SK-N-SH (cell line): ENCODE data around the gene CNRIP1.

Source experiments
- CTCF ChIP-seq: fragments of 200-600 bp; sonication (generic); IDR thresholded peaks from 2 replicates; pipeline ENCODE4 v1.6.1; 2017; ENCODE audit warnings: antibody characterized with exemption, mild to moderate bottlenecking, moderate library complexity
- EP300 ChIP-seq, 2 experiments: IDR thresholded peaks; 2 replicates each; pipeline versions ENCODE4 v1.4.0 to v1.6.1; 2012; ENCODE audit warnings: borderline replicate concordance in 1 of 2, low read depth in 1 of 2, low read length in 1 of 2
- EZH2phosphoT487 ChIP-seq: fragments of 200-600 bp; sonication (generic); IDR thresholded peaks from 2 replicates; pipeline ENCODE4 v1.6.1; 2017; ENCODE audit warnings: low read depth, mixed run types, mild to moderate bottlenecking, antibody characterized with exemption, moderate library complexity, borderline replicate concordance
- FOXJ3 ChIP-seq: sonication (generic); formaldehyde crosslinking; IDR thresholded peaks from 2 replicates; pipeline ENCODE4 v1.5.1; 2020; ENCODE audit warnings: mild to moderate bottlenecking, missing genetic modification reagents
- JUND ChIP-seq: IDR thresholded peaks from 2 replicates; pipeline ENCODE4 v1.4.0; 2012
- MAX ChIP-seq: IDR thresholded peaks from 2 replicates; pipeline ENCODE4 v1.4.0; 2012; ENCODE audit warnings: low read depth
- NRF1 ChIP-seq: IDR thresholded peaks from 2 replicates; pipeline ENCODE4 v1.6.1; 2012; ENCODE audit warnings: low read depth, mild to moderate bottlenecking, low read length
- PBX3 ChIP-seq: IDR thresholded peaks from 2 replicates; pipeline ENCODE4; 2012
- POLR2AphosphoS5 ChIP-seq: IDR thresholded peaks from 2 replicates; pipeline ENCODE4 v1.6.1; 2012; ENCODE audit warnings: low read depth, low read length
- RAD21 ChIP-seq: IDR thresholded peaks from 2 replicates; pipeline ENCODE4 v1.6.1; 2012; ENCODE audit warnings: mild to moderate bottlenecking, low read length
- RFX5 ChIP-seq: IDR thresholded peaks from 2 replicates; pipeline ENCODE4 v1.6.1; 2012; ENCODE audit warnings: mild to moderate bottlenecking, improper control_type of control experiment, low read length
- RXRA ChIP-seq: IDR thresholded peaks from 2 replicates; pipeline ENCODE4 v1.4.0; 2012; ENCODE audit warnings: low read depth, mild to moderate bottlenecking, borderline replicate concordance
- USF2 ChIP-seq: fragments of 150-350 bp; IDR thresholded peaks from 2 replicates; pipeline ENCODE4 v1.6.1; 2017; ENCODE audit warnings: antibody characterized with exemption, low read length, low read depth, borderline replicate concordance
- ZBTB33 ChIP-seq: IDR thresholded peaks from 2 replicates; pipeline ENCODE4 v1.4.0; 2012; ENCODE audit warnings: low read depth, borderline replicate concordance

- TF ChIP-seq CTCF (no peak), FOXJ3 (CRISPR knock-in tag) (no peak), MAX (no peak), NRF1 (no peak), EZH2phosphoT487 (no peak), POLR2AphosphoS5 (no peak), USF2 (no peak), RFX5 (no peak), JUND (no peak), EP300 (IDR thresholded peaks at IDR 0.05; ENCODE audit: borderline replicate concordance in 1 of 2, low read depth in 1 of 2, low read length in 1 of 2) (no peak), RXRA (no peak), ZBTB33 (no peak), RAD21 (no peak), PBX3 (no peak)
Observed at GRCh38 chr2:68272246-68272994, 47.3 kb downstream of the CNRIP1 start.
